Endothelial cell (in vitro differentiated cells): ENCODE data around the gene PRR12. TPM values are rescaled to one million over a fixed set of nuclear protein-coding genes. Genes with fewer than 3 reads are reported as not detected.
A peak's percentile ranks its signal among the peaks of the same experiment; 100 is the strongest.

Source experiments
- DNase-seq: peaks from one replicate; pipeline ENCODE4 v3.0.0; 2021; ENCODE audit warnings: low spot score
- H3K27ac Mint-ChIP-seq: one replicate; pipeline ENCODE4 v1.8.0; 2021; ENCODE audit warnings: mixed read lengths, inconsistent platforms; ENCODE audit not compliant: unreplicated experiment
- H3K27me3 Mint-ChIP-seq: one replicate; pipeline ENCODE4 v1.8.0; 2021; ENCODE audit warnings: mild to moderate bottlenecking, moderate library complexity, mixed read lengths, inconsistent platforms; ENCODE audit not compliant: unreplicated experiment
- H3K36me3 Mint-ChIP-seq: one replicate; pipeline ENCODE4 v1.8.0; 2021; ENCODE audit warnings: mild to moderate bottlenecking, low read depth, mixed read lengths, inconsistent platforms; ENCODE audit not compliant: unreplicated experiment
- H3K4me1 Mint-ChIP-seq: one replicate; pipeline ENCODE4 v1.8.0; 2021; ENCODE audit warnings: mild to moderate bottlenecking, mixed read lengths, inconsistent platforms; ENCODE audit not compliant: unreplicated experiment
- H3K4me3 Mint-ChIP-seq: one replicate; pipeline ENCODE4 v1.8.0; 2021; ENCODE audit warnings: mild to moderate bottlenecking, mixed read lengths, inconsistent platforms; ENCODE audit not compliant: unreplicated experiment
- H3K9me3 Mint-ChIP-seq: one replicate; pipeline ENCODE4 v1.8.0; 2021; ENCODE audit warnings: mixed read lengths, inconsistent platforms; ENCODE audit not compliant: unreplicated experiment
- total RNA-seq: library from RNA; stranded (reverse); fragmentation: NEBNext Ultra II Directional; extraction: Animal tissue kit (Norgen Biotek cat#: 25700); gene quantifications from one replicate; pipeline ENCODE4 v1.2.1, GENCODE V29; 2021; ENCODE audit not compliant: unreplicated experiment
- TF ChIP-seq, protein P1 (sequence below): fragments of 200-600 bp; sonication (generic); IDR thresholded peaks from one replicate; pipeline ENCODE4 v1.5.0; 2021; ENCODE audit warnings: antibody characterized with exemption; ENCODE audit not compliant: unreplicated experiment

PRR12 gene
- total RNA-seq, 1 donor from 2014 or later = 38.8 TPM

DNA sequence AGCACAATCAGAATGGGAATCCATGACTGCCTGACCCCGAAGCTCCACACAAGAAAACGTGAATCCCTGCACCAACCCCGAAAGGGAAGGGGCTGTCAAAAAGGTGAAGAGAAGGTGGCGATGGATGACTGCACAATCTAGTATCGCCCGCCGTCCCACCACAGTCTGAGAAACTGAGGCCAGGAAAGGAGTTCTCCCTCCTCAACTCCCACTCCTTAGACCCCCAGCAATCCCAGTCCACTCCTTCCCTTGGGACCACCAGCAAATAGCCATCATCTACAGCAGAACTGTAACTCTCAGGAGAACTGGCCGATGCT lies 11.1 kb upstream of the PRR12 start:
- no peak for DNase-seq
- TF ChIP-seq, protein P1, sequence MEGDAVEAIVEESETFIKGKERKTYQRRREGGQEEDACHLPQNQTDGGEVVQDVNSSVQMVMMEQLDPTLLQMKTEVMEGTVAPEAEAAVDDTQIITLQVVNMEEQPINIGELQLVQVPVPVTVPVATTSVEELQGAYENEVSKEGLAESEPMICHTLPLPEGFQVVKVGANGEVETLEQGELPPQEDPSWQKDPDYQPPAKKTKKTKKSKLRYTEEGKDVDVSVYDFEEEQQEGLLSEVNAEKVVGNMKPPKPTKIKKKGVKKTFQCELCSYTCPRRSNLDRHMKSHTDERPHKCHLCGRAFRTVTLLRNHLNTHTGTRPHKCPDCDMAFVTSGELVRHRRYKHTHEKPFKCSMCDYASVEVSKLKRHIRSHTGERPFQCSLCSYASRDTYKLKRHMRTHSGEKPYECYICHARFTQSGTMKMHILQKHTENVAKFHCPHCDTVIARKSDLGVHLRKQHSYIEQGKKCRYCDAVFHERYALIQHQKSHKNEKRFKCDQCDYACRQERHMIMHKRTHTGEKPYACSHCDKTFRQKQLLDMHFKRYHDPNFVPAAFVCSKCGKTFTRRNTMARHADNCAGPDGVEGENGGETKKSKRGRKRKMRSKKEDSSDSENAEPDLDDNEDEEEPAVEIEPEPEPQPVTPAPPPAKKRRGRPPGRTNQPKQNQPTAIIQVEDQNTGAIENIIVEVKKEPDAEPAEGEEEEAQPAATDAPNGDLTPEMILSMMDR = no peak
- Mint-ChIP-seq H3K27ac (peak overlapping the region; percentile 98), H3K9me3 (no peaks in the 10 kb centered on the region), H3K27me3 (peaks cover 8% of the 10 kb centered on the region), H3K4me1 (peaks cover 20% of the 10 kb centered on the region), H3K36me3 (peaks cover 13% of the 10 kb centered on the region), H3K4me3 (peak overlapping the region; percentile 99)

DNA sequence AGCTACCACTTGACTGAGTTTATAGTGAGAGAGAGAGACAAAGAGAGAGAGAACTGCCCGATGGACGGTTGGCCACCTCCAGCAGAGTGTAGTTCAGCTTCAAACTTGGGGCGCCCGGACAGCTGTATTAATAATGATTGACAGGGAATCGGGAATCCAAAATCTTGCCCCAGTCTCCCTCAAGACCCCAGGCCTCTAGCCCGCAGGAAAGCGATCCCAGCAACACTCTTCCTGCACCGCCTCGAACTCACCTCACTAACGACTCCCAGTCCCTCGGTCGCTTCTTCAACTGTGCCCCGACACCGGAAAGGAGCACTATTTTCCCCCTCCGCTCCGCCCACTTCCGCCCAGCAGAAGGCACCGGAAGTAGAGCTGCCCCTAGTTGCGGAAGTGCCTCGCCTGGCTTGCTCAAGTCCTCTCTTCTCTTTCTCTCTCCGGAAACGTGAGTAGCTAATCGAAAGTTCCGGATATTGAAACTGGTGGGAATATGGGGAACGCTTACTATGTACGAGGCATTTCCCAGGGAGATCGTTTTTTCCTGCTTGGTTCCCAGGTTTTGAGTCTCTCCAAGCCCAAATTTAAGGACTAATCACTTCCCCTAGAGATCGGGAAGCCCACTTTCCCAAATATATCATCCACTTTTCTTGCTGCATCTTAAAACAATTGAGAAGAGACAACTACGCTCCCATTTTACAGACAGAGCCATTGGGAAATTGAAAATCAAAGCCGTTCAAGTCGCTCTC lies 10.5 kb upstream of the PRR12 start, which contains the start of gene NOSIP:
Gene NOSIP, minus strand, starts transcription at position 293 of the 743 bp plus-strand sequence. CDS start 19,865 bp downstream, outside the sequence.
- Mint-ChIP-seq H3K4me1 (peaks cover 20% of the 10 kb centered on the region), H3K9me3 (no peaks in the 10 kb centered on the region), H3K27me3 (peaks cover 8% of the 10 kb centered on the region)

DNA sequence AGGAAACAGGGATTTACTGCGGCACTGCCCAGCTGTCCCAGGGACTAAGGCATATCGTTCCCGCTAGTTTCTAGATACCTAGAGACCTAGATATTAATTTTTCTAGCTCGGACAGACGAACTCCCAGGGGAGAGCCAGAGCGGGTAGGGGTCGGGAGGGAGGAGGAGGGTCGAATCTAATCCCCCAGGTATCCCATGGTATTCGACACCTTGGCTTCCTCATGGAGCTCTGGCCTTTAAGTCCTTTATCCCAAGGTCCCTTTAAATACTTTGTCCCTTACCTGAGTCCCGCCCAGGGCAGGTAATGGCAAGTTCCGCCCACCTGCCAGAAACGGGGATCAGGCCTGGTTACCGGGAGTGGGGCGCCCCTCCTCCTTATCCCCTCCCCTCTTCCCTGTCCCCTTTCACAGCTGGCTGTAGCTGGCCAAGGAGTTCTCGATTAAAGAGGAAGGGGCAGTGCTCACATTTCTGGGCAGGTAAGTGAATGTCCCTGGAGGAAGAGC lies 9.9 kb upstream of the PRR12 start, which contains the start of gene PRRG2:
Gene PRRG2, plus strand, starts transcription at position 310 of the 502 bp plus-strand sequence. CDS start 1,904 bp downstream, outside the sequence.
- peak within 1 kb of the TSS; percentile 98 for H3K27ac Mint-ChIP-seq
- peaks cover 8% of the 10 kb centered on the region for H3K27me3 Mint-ChIP-seq
- peak within 1 kb of the TSS; percentile 99 for H3K4me3 Mint-ChIP-seq
- H3K9me3 Mint-ChIP-seq = no peaks in the 10 kb centered on the region
- H3K4me1 Mint-ChIP-seq = peaks cover 20% of the 10 kb centered on the region
- no peak for DNase-seq
- peaks cover 9% of the 10 kb centered on the region for H3K36me3 Mint-ChIP-seq
- TF ChIP-seq, protein P1 = no peak

More for the DNA sequence above, 10.5 kb upstream of the PRR12 start, which contains the start of gene NOSIP:
- DNase-seq = peak; percentile 89
- peak within 1 kb of the TSS; percentile 99 for H3K4me3 Mint-ChIP-seq
- TF ChIP-seq, protein P1 = no peak
- peaks cover 11% of the 10 kb centered on the region for H3K36me3 Mint-ChIP-seq
- peak within 1 kb of the TSS; percentile 98 for H3K27ac Mint-ChIP-seq

DNA sequence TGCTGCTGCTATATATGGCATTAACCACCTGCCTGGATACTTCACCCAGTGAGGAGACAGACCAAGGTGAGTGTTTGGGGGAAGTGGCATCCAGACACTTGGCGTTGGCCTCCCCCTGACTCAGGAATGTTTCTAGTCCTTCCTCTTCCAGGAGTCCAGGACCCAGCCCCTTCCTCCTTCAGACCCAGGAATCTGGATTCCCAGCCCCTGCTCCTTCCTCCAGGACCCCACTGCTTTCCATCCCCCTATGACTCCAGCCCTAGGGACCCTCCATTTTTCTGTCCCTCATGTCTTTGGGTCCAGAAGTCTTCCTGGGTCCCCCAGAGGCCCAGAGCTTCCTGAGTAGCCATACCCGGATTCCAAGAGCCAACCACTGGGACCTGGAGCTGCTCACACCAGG lies 7.7 kb upstream of the PRR12 start:
- H3K9me3 Mint-ChIP-seq = no peaks in the 10 kb centered on the region
- H3K4me1 Mint-ChIP-seq = peaks cover 20% of the 10 kb centered on the region
- peaks cover 9% of the 10 kb centered on the region for H3K36me3 Mint-ChIP-seq
- TF ChIP-seq, protein P1 = no peak
- H3K4me3 Mint-ChIP-seq = no peak overlapping the region
- DNase-seq = no peak
- no peak overlapping the region for H3K27ac Mint-ChIP-seq
- H3K27me3 Mint-ChIP-seq = peaks cover 8% of the 10 kb centered on the region

DNA sequence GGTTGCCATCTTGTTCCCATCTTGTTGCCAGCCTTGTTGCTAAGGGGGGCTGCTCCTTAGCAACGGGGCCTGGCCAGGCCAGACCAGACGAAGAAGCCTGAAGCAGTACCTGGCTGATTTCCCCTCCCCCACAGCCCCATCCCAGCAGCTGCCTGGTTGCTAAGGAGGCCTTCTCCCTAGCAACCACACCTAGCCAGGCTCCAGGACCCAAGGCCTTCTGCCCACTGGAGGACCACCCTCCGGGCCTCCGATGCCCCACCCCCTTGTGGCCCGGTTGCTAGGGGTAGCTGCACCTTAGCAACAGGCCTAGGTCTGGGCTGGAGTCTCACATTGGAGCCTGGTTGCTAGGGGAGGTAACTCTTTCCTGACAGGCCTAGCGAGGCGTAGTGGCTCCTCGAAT lies 6.0 kb upstream of the PRR12 start:
- H3K4me3 Mint-ChIP-seq = no peak overlapping the region

More for the DNA sequence above, 6.0 kb upstream of the PRR12 start:
- Mint-ChIP-seq H3K27ac (no peak overlapping the region), H3K4me1 (peaks cover 11% of the 10 kb centered on the region), H3K9me3 (no peaks in the 10 kb centered on the region), H3K36me3 (no peaks in the 10 kb centered on the region), H3K27me3 (peaks cover 9% of the 10 kb centered on the region)
- TF ChIP-seq, protein P1 = no peak
- DNase-seq = no peak
